MM.1S (cell line): ENCODE results near the gene SLC43A1.

Experiments used
- EZH2 ChIP-seq: fragments of 300-600 bp; sonication (generic); optimal IDR thresholded peaks from 2 replicates; pipeline ENCODE3; 2017; ENCODE audit warnings: low read depth, mild to moderate bottlenecking, antibody characterized with exemption, low read length, mixed read lengths
- EZH2phosphoT487 ChIP-seq: fragments of 300-600 bp; sonication (generic); IDR thresholded peaks from 2 replicates; pipeline ENCODE4 v1.6.1; 2018; ENCODE audit warnings: antibody characterized with exemption, low read length
- TF ChIP-seq, protein P1 (sequence below): fragments of 300-600 bp; sonication (generic); IDR thresholded peaks from 2 replicates; pipeline ENCODE4 v1.5.1; 2016; ENCODE audit warnings: antibody characterized with exemption, low read length, mixed read lengths

DNA sequence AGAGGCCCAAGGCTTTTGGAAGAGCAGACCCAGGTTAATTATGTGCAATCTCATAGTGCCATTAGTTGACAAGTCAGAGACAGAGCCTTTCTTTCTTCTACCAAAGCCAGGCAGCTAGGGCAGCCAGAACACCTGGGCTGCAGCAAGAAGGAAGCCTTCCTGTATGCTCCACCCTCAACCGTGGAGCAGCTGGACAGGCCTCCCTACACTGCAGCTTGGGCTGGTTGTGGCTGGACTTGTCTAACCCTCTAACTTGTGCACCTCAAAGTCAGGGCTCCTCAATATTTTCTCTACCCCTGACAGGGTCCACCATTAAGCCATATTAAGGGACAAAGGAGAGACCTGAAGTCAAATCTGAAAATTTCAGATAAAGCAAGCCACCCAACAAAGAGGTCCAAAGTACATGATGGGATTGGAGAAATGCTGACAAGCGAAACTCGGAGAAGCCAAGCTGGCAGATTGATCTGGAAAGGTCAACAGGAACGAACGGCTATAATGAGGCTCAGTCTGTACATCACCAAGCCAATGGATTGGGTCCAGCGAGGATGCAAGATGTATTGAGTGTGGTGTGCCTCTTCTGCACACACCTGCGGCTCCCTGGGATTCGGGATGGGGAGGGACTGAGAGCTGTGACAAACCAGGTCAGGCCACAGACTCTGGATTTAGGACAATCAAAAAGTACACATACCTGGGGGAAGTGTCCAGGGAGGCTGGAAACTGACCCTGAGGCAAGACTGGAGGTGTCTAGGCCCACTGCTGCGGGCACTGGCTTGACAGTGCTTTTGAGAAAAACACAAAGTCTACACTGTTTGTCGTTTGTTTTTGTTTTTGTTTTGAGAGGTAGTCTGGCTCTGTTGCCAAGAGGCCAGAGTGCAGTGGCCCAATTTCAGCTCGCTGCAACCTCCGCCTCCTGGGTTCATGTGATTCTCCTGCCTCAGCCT is 76.9 kb downstream of the SLC43A1 start:
- TF ChIP-seq, protein P1, sequence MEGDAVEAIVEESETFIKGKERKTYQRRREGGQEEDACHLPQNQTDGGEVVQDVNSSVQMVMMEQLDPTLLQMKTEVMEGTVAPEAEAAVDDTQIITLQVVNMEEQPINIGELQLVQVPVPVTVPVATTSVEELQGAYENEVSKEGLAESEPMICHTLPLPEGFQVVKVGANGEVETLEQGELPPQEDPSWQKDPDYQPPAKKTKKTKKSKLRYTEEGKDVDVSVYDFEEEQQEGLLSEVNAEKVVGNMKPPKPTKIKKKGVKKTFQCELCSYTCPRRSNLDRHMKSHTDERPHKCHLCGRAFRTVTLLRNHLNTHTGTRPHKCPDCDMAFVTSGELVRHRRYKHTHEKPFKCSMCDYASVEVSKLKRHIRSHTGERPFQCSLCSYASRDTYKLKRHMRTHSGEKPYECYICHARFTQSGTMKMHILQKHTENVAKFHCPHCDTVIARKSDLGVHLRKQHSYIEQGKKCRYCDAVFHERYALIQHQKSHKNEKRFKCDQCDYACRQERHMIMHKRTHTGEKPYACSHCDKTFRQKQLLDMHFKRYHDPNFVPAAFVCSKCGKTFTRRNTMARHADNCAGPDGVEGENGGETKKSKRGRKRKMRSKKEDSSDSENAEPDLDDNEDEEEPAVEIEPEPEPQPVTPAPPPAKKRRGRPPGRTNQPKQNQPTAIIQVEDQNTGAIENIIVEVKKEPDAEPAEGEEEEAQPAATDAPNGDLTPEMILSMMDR: no peak
- TF ChIP-seq EZH2phosphoT487: no peak
- no peak for TF ChIP-seq EZH2
